Measurements from ENCODE around the gene NREP. TPM values are rescaled to one million over a fixed set of nuclear protein-coding genes. Genes with fewer than 3 reads are reported as not detected.

Gene NREP
- total RNA-seq, 5 donors from 2014 or later (not counting 1 experiment from before 2014, with no cell fraction given) = 2.1 to 9.0 (median 4.6) TPM

DNA sequence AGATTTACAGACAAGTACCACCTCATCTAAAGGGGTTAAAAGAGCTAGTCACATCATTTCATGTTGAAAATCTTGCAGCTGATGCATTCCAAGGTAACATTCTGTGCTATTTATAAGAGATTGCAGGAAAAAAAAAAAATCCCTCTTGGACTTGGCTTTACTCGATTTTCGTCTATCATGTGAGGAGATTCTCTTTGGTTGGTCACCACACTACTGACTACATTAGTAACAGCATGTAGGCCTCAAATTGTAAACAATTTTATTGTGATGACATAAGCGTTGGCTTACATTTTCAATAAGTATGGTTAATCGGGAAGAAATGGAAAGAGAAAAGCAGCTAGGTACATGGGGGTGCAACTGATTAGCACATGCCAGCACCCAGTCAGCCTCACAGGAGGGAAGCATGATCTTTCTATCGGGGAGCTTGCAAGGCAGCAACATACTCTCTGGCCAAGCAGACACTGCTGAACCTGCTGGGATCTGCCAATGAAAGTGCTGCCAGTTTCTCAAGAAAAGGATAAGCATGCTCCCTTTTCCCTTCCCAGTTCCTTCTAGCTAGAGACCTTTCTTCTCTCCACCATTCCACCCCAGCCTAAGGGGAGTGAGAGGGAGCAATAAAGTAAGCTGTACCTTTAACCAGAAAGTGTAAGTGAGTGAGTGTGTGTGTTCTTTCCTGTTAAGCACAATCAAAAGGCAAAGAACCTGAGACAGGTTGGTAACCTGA is 7.5 kb downstream of the NREP start:
- POLR2A ChIA-PET = no interaction called here
- Histone ChIP-seq H3K4me3 (ENCODE audit: control insufficient read depth in 1 of 2, extremely low read depth in 1 of 2, low read length in 1 of 2) (no peak overlapping the region), H3K27me3 (replicated peaks in 1 of 2; ENCODE audit: control insufficient read depth in 2 of 2, extremely low read depth in 1 of 2, insufficient read depth in 2 of 2, low read length in 1 of 2) (no peaks in the 10 kb centered on the region), H3K27ac (ENCODE audit: low read length) (no peak overlapping the region), H3K4me1 (ENCODE audit: control insufficient read depth in 1 of 2, extremely low read depth in 1 of 2, insufficient read depth in 2 of 2, low read length in 2 of 2) (peaks cover 0 to 6% of the 10 kb centered on the region in 2 experiments), H3K9me3 (no peaks in the 10 kb centered on the region), H3K36me3 (ENCODE audit: control insufficient read depth in 2 of 2, extremely low read depth in 1 of 2, insufficient read depth in 1 of 2, low read length in 1 of 2) (no peaks in the 10 kb centered on the region)
- no peaks in the 10 kb centered on the region for H3K36me3 Mint-ChIP-seq
- H3K9me3 Mint-ChIP-seq = no peaks in the 10 kb centered on the region
- H3K27me3 Mint-ChIP-seq = peaks cover 0 to 7% of the 10 kb centered on the region in 2 donors
- WGBS (ENCODE audit: insufficient coverage) = 91% methylated on average over 3 of the region's 5 CpGs
- CTCF ChIA-PET = no interaction called here
- DNase-seq (no peak), ATAC-seq (replicated peaks in 1 of 4) (no peak)
- no peak overlapping the region for H3K4me3 Mint-ChIP-seq
- no peaks in the 10 kb centered on the region for H3K4me1 Mint-ChIP-seq
- H3K27ac Mint-ChIP-seq = no peak overlapping the region

DNA sequence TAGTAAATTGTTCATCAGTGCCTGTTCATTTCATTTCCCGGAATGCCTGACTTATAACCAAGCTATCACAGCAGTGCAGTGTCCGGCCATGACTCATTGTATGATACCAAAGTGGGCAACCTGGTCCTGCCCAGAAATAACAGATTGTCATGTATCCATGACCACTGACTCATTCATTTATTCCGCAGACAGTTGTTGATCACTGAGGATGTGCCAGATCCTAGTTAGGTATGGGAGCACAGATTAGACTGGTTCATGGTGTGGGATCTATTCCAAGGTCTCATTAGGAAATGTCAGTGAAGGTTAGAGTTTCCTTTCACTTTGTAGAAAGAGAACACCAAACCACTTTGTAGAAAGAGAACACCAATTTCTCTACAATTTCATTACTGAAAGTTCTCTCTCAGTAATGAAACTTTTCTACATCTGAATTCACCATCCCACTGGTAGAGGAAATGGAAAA is 8.7 kb downstream of the NREP start:
- DNase-seq (no peak), ATAC-seq (replicated peaks in 1 of 4) (no peak)
- Histone ChIP-seq H3K4me3 (ENCODE audit: control insufficient read depth in 1 of 2, extremely low read depth in 1 of 2, low read length in 1 of 2) (no peak overlapping the region), H3K36me3 (ENCODE audit: control insufficient read depth in 2 of 2, extremely low read depth in 1 of 2, insufficient read depth in 1 of 2, low read length in 1 of 2) (no peaks in the 10 kb centered on the region), H3K9me3 (no peaks in the 10 kb centered on the region), H3K27ac (ENCODE audit: low read length) (no peak overlapping the region), H3K4me1 (ENCODE audit: control insufficient read depth in 1 of 2, extremely low read depth in 1 of 2, insufficient read depth in 2 of 2, low read length in 2 of 2) (peaks cover 0 to 2% of the 10 kb centered on the region in 2 experiments), H3K27me3 (replicated peaks in 1 of 2; ENCODE audit: control insufficient read depth in 2 of 2, extremely low read depth in 1 of 2, insufficient read depth in 2 of 2, low read length in 1 of 2) (no peaks in the 10 kb centered on the region)
- no peaks in the 10 kb centered on the region for H3K4me1 Mint-ChIP-seq
- H3K36me3 Mint-ChIP-seq = no peaks in the 10 kb centered on the region
- H3K27ac Mint-ChIP-seq = no peak overlapping the region
- no peaks in the 10 kb centered on the region for H3K9me3 Mint-ChIP-seq
- POLR2A ChIA-PET = no interaction called here
- H3K4me3 Mint-ChIP-seq = no peak overlapping the region
- peaks cover 0 to 9% of the 10 kb centered on the region in 2 donors for H3K27me3 Mint-ChIP-seq
- CTCF ChIA-PET = no interaction called here
- WGBS (ENCODE audit: insufficient coverage) = 94% methylated on average over 2 of the region's 3 CpGs

DNA sequence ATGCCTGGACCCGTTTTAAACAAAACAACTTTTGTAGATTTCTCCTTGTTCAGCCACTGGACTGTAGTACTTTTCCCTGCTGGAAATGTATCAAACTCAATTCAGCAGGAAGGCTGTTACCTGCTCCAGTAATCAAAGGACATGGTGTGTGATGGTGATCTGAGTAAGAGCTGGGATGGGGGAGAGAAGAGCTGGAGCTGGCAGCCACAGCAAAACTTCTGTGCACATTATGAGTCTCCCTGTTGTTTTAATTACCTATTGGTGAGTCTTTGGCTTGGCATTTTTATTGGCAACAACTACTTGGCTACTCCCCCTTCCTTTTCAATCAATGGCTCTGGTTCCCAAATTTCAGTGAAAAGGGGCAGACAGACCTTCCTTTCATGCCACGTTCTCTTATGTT is 9.7 kb downstream of the NREP start:
- H3K9me3 ChIP-seq = no peaks in the 10 kb centered on the region
- H3K4me3 ChIP-seq (ENCODE audit: control insufficient read depth in 1 of 2, extremely low read depth in 1 of 2, low read length in 1 of 2) = no peak overlapping the region
- peaks cover 0 to 8% of the 10 kb centered on the region in 2 experiments for H3K4me1 ChIP-seq (ENCODE audit: control insufficient read depth in 1 of 2, extremely low read depth in 1 of 2, insufficient read depth in 2 of 2, low read length in 2 of 2)
- H3K27me3 Mint-ChIP-seq = peaks cover 0 to 5% of the 10 kb centered on the region in 2 donors
- CTCF ChIA-PET = no interaction called here
- ATAC-seq (replicated peaks in 1 of 4) (no peak), DNase-seq (no peak)
- H3K9me3 Mint-ChIP-seq = no peaks in the 10 kb centered on the region
- POLR2A ChIA-PET = no interaction called here
- H3K27ac Mint-ChIP-seq = no peak overlapping the region
- no peaks in the 10 kb centered on the region for H3K36me3 Mint-ChIP-seq
- H3K27ac ChIP-seq (ENCODE audit: low read length) = no peak overlapping the region
- no peak overlapping the region for H3K4me3 Mint-ChIP-seq
- no peaks in the 10 kb centered on the region for H3K36me3 ChIP-seq (ENCODE audit: control insufficient read depth in 2 of 2, extremely low read depth in 1 of 2, insufficient read depth in 1 of 2, low read length in 1 of 2)
- H3K4me1 Mint-ChIP-seq = peaks cover under 1 to 5% (median 2%) of the 10 kb centered on the region in 3 donors
- WGBS (ENCODE audit: insufficient coverage) = no CpG with 5 or more reads among the region's 2 CpGs
- no peaks in the 10 kb centered on the region for H3K27me3 ChIP-seq (replicated peaks in 1 of 2; ENCODE audit: control insufficient read depth in 2 of 2, extremely low read depth in 1 of 2, insufficient read depth in 2 of 2, low read length in 1 of 2)

DNA sequence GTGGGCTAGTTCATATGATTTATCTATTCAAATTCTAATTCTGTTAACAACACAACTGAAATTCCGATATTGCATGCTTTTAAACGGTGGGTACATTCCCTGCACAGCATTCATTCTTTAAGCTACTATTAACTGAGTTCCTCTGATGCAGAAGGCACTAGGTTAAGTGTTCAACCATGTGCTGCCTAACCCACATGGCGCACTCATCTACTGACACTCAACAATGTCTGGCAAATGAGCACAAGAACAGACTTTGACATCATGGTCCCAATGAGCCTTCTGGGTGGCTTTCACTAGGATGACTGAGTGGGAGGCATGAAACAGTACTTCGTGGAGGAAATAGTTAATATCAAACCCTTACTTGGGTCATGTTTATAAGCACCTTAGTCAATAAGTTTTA is 10.2 kb downstream of the NREP start:
- POLR2A ChIA-PET = no interaction called here
- no CpG with 5 or more reads among the region's 4 CpGs for WGBS (ENCODE audit: insufficient coverage)
- no peaks in the 10 kb centered on the region for H3K9me3 Mint-ChIP-seq
- no peak overlapping the region for H3K27ac ChIP-seq (ENCODE audit: low read length)
- DNase-seq (no peak), ATAC-seq (replicated peaks in 1 of 4) (no peak)
- H3K9me3 ChIP-seq = no peaks in the 10 kb centered on the region
- CTCF ChIA-PET = no interaction called here
- H3K4me3 ChIP-seq (ENCODE audit: control insufficient read depth in 1 of 2, extremely low read depth in 1 of 2, low read length in 1 of 2) = no peak overlapping the region
- H3K4me1 Mint-ChIP-seq = peaks cover 2 to 8% (median 6%) of the 10 kb centered on the region in 3 donors
- no peaks in the 10 kb centered on the region for H3K36me3 Mint-ChIP-seq
- peaks cover 1 to 14% of the 10 kb centered on the region in 2 experiments for H3K4me1 ChIP-seq (ENCODE audit: control insufficient read depth in 1 of 2, extremely low read depth in 1 of 2, insufficient read depth in 2 of 2, low read length in 2 of 2)
- H3K27ac Mint-ChIP-seq = no peak overlapping the region
- no peaks in the 10 kb centered on the region for H3K36me3 ChIP-seq (ENCODE audit: control insufficient read depth in 2 of 2, extremely low read depth in 1 of 2, insufficient read depth in 1 of 2, low read length in 1 of 2)
- H3K27me3 Mint-ChIP-seq = peaks cover 0 to 5% of the 10 kb centered on the region in 2 donors
- no peaks in the 10 kb centered on the region for H3K27me3 ChIP-seq (replicated peaks in 1 of 2; ENCODE audit: control insufficient read depth in 2 of 2, extremely low read depth in 1 of 2, insufficient read depth in 2 of 2, low read length in 1 of 2)
- H3K4me3 Mint-ChIP-seq = no peak overlapping the region

DNA sequence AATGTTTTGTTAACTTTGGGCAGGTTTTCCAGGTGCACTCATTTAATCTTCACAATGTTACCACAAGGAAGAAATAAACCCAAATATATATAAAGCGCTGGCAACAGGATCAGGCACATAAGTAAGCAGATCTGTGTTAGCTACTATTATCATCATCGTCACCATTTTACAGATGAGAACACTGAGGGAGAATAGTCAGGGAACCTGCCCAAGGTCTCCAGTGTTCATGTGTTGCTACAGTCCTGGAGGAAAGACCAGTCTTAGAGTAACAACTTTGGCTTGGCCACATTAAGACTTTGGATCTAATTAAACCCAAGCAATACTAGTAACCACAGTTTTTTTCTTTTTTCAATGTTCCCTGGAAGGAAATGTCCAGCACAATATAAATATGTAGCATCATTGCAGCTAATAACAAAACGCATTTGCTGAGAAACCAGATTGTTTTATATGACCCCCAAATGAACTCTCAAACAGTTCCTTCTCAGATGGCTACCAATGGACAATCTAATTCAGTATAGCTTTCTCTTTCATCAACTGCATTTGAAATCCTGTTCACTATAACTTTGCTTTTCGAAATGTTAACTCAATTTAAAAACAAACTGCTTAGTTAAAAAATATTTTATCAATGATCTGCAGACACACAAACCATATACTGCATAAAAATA is 11.8 kb downstream of the NREP start:
- ChIA-PET POLR2A (no interaction called here), CTCF (interaction anchor here in 1 of 2 donors (0.5 kb wide), 1 partner anchor 31 kb away, joined by 6 read pairs; no protein-coding TSS in a partner anchor)
- Mint-ChIP-seq H3K27ac (no peak overlapping the region), H3K4me3 (no peak overlapping the region), H3K9me3 (no peaks in the 10 kb centered on the region), H3K4me1 (peaks cover 4 to 15% (median 13%) of the 10 kb centered on the region in 3 donors), H3K36me3 (no peaks in the 10 kb centered on the region), H3K27me3 (peaks cover 0 to 5% of the 10 kb centered on the region in 2 donors)
- Histone ChIP-seq H3K4me1 (ENCODE audit: control insufficient read depth in 1 of 2, extremely low read depth in 1 of 2, insufficient read depth in 2 of 2, low read length in 2 of 2) (peaks cover 4 to 23% of the 10 kb centered on the region in 2 experiments), H3K27me3 (replicated peaks in 1 of 2; ENCODE audit: control insufficient read depth in 2 of 2, extremely low read depth in 1 of 2, insufficient read depth in 2 of 2, low read length in 1 of 2) (no peaks in the 10 kb centered on the region), H3K9me3 (no peaks in the 10 kb centered on the region), H3K36me3 (ENCODE audit: control insufficient read depth in 2 of 2, extremely low read depth in 1 of 2, insufficient read depth in 1 of 2, low read length in 1 of 2) (no peaks in the 10 kb centered on the region), H3K27ac (ENCODE audit: low read length) (no peak overlapping the region), H3K4me3 (ENCODE audit: control insufficient read depth in 1 of 2, extremely low read depth in 1 of 2, low read length in 1 of 2) (no peak overlapping the region)
- ATAC-seq (replicated peaks in 1 of 4) (no peak), DNase-seq (no peak)
- 60% methylated on average over 1 of the region's 4 CpGs for WGBS (ENCODE audit: insufficient coverage)

DNA sequence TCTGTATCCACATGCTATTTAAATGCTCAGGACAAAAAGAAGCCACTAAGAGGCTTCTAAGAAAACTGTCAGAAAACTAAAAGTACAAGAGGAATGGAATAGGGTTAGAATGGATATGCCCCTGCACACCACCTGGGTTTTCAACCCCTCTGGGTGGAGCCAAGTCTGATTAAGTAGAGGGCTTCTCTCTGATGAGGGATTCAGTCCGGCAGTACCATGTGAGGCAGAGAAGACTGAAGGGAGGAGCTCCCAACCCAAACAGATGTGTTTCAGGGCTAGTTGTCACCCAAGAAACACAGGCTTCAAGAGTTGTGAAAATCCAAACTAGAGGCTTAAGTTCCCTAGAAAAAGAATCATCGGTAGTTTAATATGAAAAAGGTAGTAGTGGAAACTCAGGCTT is 12.5 kb downstream of the NREP start:
- DNase-seq = no peak
- peaks cover 4 to 23% of the 10 kb centered on the region in 2 experiments for H3K4me1 ChIP-seq (ENCODE audit: control insufficient read depth in 1 of 2, extremely low read depth in 1 of 2, insufficient read depth in 2 of 2, low read length in 2 of 2)
- no peak overlapping the region for H3K4me3 ChIP-seq (ENCODE audit: control insufficient read depth in 1 of 2, extremely low read depth in 1 of 2, low read length in 1 of 2)
- Mint-ChIP-seq H3K4me3 (no peak overlapping the region), H3K27me3 (peaks cover 0 to 5% of the 10 kb centered on the region in 2 donors), H3K9me3 (no peaks in the 10 kb centered on the region), H3K36me3 (no peaks in the 10 kb centered on the region), H3K4me1 (peaks cover 4 to 15% (median 13%) of the 10 kb centered on the region in 3 donors), H3K27ac (no peak overlapping the region)
- POLR2A ChIA-PET = no interaction called here
- WGBS (ENCODE audit: insufficient coverage) = 75% methylated on average over 1 of the region's 2 CpGs
- CTCF ChIA-PET = no interaction called here
- no peak for ATAC-seq (replicated peaks in 1 of 4)
- no peaks in the 10 kb centered on the region for H3K36me3 ChIP-seq (ENCODE audit: control insufficient read depth in 2 of 2, extremely low read depth in 1 of 2, insufficient read depth in 1 of 2, low read length in 1 of 2)
- H3K9me3 ChIP-seq = no peaks in the 10 kb centered on the region
- no peaks in the 10 kb centered on the region for H3K27me3 ChIP-seq (replicated peaks in 1 of 2; ENCODE audit: control insufficient read depth in 2 of 2, extremely low read depth in 1 of 2, insufficient read depth in 2 of 2, low read length in 1 of 2)
- H3K27ac ChIP-seq (ENCODE audit: low read length) = no peak overlapping the region
